Activated CD4-positive, alpha-beta T cell treated with anti-CD3 and anti-CD28 coated beads, Interleukin-2, amount 50 U/mL, for 48 hours (primary cell): ENCODE results near the gene ESRRA.

Experiments used
- DNase-seq, 2 experiments: peaks; one replicate each; pipeline ENCODE4 v3.0.0-alpha.2; 2020

ESRRA gene

GRCh38 chr11:64275031-64275800 lies 30.1 kb upstream of the ESRRA start:
- DNase-seq = no peak

- no peak for DNase-seq
These were observed 29.5 kb upstream of the ESRRA start for GRCh38 chr11:64275841-64276240.

GRCh38 chr11:64276653-64277431 lies 28.5 kb upstream of the ESRRA start:
- DNase-seq = no peak

- no peak for DNase-seq
These were observed 26.6 kb upstream of the ESRRA start for GRCh38 chr11:64278576-64279190.

GRCh38 chr11:64281957-64282770 lies 23.2 kb upstream of the ESRRA start:
- no peak for DNase-seq

- no peak for DNase-seq
These were observed 22.2 kb upstream of the ESRRA start for GRCh38 chr11:64283092-64283491.

GRCh38 chr11:64284048-64284961 lies 21.0 kb upstream of the ESRRA start, which contains the start of gene BAD:
BAD (minus strand) TSS chr11:64284665; CDS start chr11:64284368, 297 bp downstream.
- peak; percentile 95 for DNase-seq

GRCh38 chr11:64284962-64285884 lies 20.1 kb upstream of the ESRRA start, which contains the start of gene GPR137:
GPR137 (plus strand) TSS chr11:64285848; CDS start chr11:64286525, 677 bp downstream.
- DNase-seq = peak; percentile 89 to 91

- peak in 1 of 2 experiments; percentile 38 for DNase-seq
These were observed 19.2 kb upstream of the ESRRA start for GRCh38 chr11:64285885-64286800.

- no peak for DNase-seq
These were observed 18.5 kb upstream of the ESRRA start for GRCh38 chr11:64286801-64287159.

- DNase-seq = no peak
These were observed 17.5 kb upstream of the ESRRA start for GRCh38 chr11:64287676-64288352.

GRCh38 chr11:64288353-64288750 lies 17.0 kb upstream of the ESRRA start:
- DNase-seq = no peak

GRCh38 chr11:64289002-64289564 lies 16.2 kb upstream of the ESRRA start:
- DNase-seq = no peak

GRCh38 chr11:64290352-64291261 lies 14.7 kb upstream of the ESRRA start:
- DNase-seq = no peak

- no peak for DNase-seq
These were observed 14.0 kb upstream of the ESRRA start, which contains the start of gene KCNK4 for GRCh38 chr11:64291262-64291751. KCNK4 (plus strand) TSS chr11:64291302; CDS start chr11:64293019, 1,717 bp downstream.

GRCh38 chr11:64291752-64292459 lies 13.4 kb upstream of the ESRRA start:
- no peak for DNase-seq
